T-helper 1 cell treated with Interleukin-12 subunit alpha and Interleukin-12 subunit beta and Interleukin-4 antibody, amounts not matched to agents 30 μg/mL and 1 μg/mL, for 36 hours (primary cell): ENCODE results near the gene CES5A.
"Not testable (repeated sequence)": the region's sequence is repeated elsewhere in the genome, so short reads cannot be mapped to it uniquely, and the experiment has no call there.

Experiments used
- H3K27ac Mint-ChIP-seq: one replicate; pipeline ENCODE4 v1.8.0; 2021; ENCODE audit warnings: mild to moderate bottlenecking, mixed read lengths
- H3K27me3 Mint-ChIP-seq: one replicate; pipeline ENCODE4 v1.8.0; 2021; ENCODE audit warnings: low read depth, mixed read lengths
- H3K36me3 Mint-ChIP-seq: one replicate; pipeline ENCODE4 v1.8.0; 2021; ENCODE audit warnings: low read depth, mixed read lengths
- H3K4me1 Mint-ChIP-seq: one replicate; pipeline ENCODE4 v1.8.0; 2021; ENCODE audit warnings: low read depth, mixed read lengths
- H3K4me3 Mint-ChIP-seq: one replicate; pipeline ENCODE4 v1.8.0; 2021; ENCODE audit warnings: mild to moderate bottlenecking, moderate library complexity, mixed read lengths
- H3K9me3 Mint-ChIP-seq: one replicate; pipeline ENCODE4 v1.8.0; 2021; ENCODE audit warnings: mixed read lengths

Gene CES5A

GRCh38 chr16:55901566-55902217 is 26.5 kb upstream of the CES5A start:
- Mint-ChIP-seq H3K9me3 (peaks cover 9% of the 10 kb centered on the region), H3K4me1 (no peaks in the 10 kb centered on the region), H3K4me3 (no peak overlapping the region), H3K27me3 (no peaks in the 10 kb centered on the region), H3K27ac (no peak overlapping the region), H3K36me3 (no peaks in the 10 kb centered on the region)

- Mint-ChIP-seq H3K9me3 (peaks cover 13% of the 10 kb centered on the region), H3K4me1 (no peaks in the 10 kb centered on the region), H3K36me3 (no peaks in the 10 kb centered on the region), H3K27me3 (no peaks in the 10 kb centered on the region), H3K4me3 (no peak overlapping the region), H3K27ac (no peak overlapping the region)
These were observed 25.6 kb upstream of the CES5A start for GRCh38 chr16:55900616-55901393.

GRCh38 chr16:55899857-55900256 is 24.7 kb upstream of the CES5A start:
- no peaks in the 10 kb centered on the region for H3K27me3 Mint-ChIP-seq
- H3K9me3 Mint-ChIP-seq, result peaks cover 13% of the 10 kb centered on the region
- no peak overlapping the region for H3K27ac Mint-ChIP-seq
- H3K4me3 Mint-ChIP-seq, result no peak overlapping the region
- no peaks in the 10 kb centered on the region for H3K4me1 Mint-ChIP-seq
- H3K36me3 Mint-ChIP-seq, result no peaks in the 10 kb centered on the region

- Mint-ChIP-seq H3K36me3 (no peaks in the 10 kb centered on the region), H3K4me3 (no peak overlapping the region), H3K4me1 (no peaks in the 10 kb centered on the region), H3K27ac (no peak overlapping the region), H3K9me3 (peaks cover 10% of the 10 kb centered on the region), H3K27me3 (no peaks in the 10 kb centered on the region)
These were observed 23.4 kb upstream of the CES5A start for GRCh38 chr16:55898592-55898991.

DNA sequence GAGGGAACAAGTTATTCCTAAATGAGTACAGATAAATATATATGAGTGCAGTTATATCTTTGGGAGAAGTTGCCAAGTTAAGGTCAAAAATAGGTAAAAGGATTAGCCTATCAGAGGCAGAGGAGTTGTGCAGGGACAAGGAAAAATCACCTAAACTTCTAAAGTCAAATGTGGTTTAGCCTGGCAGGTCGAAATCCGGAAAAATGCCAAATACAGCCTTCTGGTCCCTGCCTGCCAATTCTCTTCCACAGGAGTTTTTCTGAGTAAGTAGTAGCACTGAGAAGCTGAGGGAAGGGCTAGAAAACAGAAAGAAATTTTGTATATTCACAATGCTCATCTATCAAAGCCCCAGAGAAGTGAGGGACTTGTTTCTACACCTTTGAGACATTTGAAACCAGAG is 17.6 kb upstream of the CES5A start:
- peaks cover 27% of the 10 kb centered on the region for H3K9me3 Mint-ChIP-seq
- H3K36me3 Mint-ChIP-seq, result no peaks in the 10 kb centered on the region
- no peaks in the 10 kb centered on the region for H3K27me3 Mint-ChIP-seq
- H3K4me1 Mint-ChIP-seq, result no peaks in the 10 kb centered on the region
- no peak overlapping the region for H3K27ac Mint-ChIP-seq
- H3K4me3 Mint-ChIP-seq, result no peak overlapping the region

DNA sequence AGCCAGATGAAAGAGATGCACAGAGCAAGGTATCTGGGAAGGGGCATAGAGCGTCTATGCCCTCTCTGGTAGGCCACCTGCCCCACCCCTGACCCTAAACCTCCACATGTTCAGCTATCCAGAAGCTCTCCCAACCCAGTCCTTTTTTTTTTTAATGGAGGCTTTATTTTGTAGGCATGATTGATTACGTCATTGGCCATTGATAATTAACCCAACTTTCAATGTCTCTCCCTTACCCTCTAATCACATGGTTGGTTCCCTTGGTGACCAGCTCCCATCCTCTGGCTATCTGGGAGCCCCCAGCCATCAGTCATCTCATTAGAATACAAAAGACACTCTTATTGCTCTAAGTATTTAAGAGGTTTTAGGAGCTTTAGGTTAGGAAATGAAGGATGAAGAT is 14.3 kb upstream of the CES5A start:
- peaks cover 24% of the 10 kb centered on the region for H3K9me3 Mint-ChIP-seq
- H3K27me3 Mint-ChIP-seq, result no peaks in the 10 kb centered on the region
- H3K36me3 Mint-ChIP-seq, result no peaks in the 10 kb centered on the region
- H3K4me1 Mint-ChIP-seq, result no peaks in the 10 kb centered on the region
- H3K4me3 Mint-ChIP-seq, result no peak overlapping the region
- H3K27ac Mint-ChIP-seq, result no peak overlapping the region

GRCh38 chr16:55888546-55888945 is 13.4 kb upstream of the CES5A start:
- no peaks in the 10 kb centered on the region for H3K36me3 Mint-ChIP-seq
- H3K9me3 Mint-ChIP-seq, result peaks cover 22% of the 10 kb centered on the region
- no peaks in the 10 kb centered on the region for H3K4me1 Mint-ChIP-seq
- no peaks in the 10 kb centered on the region for H3K27me3 Mint-ChIP-seq
- no peak overlapping the region for H3K4me3 Mint-ChIP-seq
- H3K27ac Mint-ChIP-seq, result no peak overlapping the region

GRCh38 chr16:55876854-55877253 is 1.7 kb upstream of the CES5A start:
- H3K4me3 Mint-ChIP-seq, result no peak overlapping the region
- H3K4me1 Mint-ChIP-seq, result no peaks in the 10 kb centered on the region
- no peaks in the 10 kb centered on the region for H3K9me3 Mint-ChIP-seq
- no peaks in the 10 kb centered on the region for H3K27me3 Mint-ChIP-seq
- H3K27ac Mint-ChIP-seq, result no peak overlapping the region
- H3K36me3 Mint-ChIP-seq, result no peaks in the 10 kb centered on the region

GRCh38 chr16:55873122-55873521 is 2.1 kb downstream of the CES5A start:
- no peaks in the 10 kb centered on the region for H3K27me3 Mint-ChIP-seq
- H3K4me1 Mint-ChIP-seq, result no peaks in the 10 kb centered on the region
- no peak overlapping the region for H3K4me3 Mint-ChIP-seq
- H3K36me3 Mint-ChIP-seq, result no peaks in the 10 kb centered on the region
- no peak overlapping the region for H3K27ac Mint-ChIP-seq
- H3K9me3 Mint-ChIP-seq, result no peaks in the 10 kb centered on the region

DNA sequence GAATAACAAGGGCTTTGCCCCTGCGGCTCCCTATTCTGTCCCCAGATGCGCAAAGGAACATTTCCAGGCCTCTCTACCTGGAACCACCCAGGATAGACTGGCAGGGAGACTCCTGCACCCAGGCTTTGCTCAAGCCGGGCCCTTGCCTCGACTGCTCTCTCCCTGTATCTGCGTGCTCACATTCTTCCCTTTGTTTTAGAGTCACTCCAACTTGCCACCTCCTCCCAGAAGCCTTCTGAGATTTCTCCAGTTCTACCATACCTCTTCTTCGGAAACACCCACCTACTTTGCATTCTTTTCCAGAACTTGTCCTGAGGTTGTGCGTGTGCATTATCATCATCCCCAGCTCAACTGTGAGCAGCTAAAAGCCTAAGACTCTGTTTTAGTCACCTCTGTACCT is 3.0 kb downstream of the CES5A start:
- H3K4me3 Mint-ChIP-seq, result no peak overlapping the region
- H3K9me3 Mint-ChIP-seq, result no peaks in the 10 kb centered on the region
- H3K27me3 Mint-ChIP-seq, result no peaks in the 10 kb centered on the region
- no peaks in the 10 kb centered on the region for H3K36me3 Mint-ChIP-seq
- no peak overlapping the region for H3K27ac Mint-ChIP-seq
- no peaks in the 10 kb centered on the region for H3K4me1 Mint-ChIP-seq

- H3K4me3 Mint-ChIP-seq, result no peak overlapping the region
- H3K4me1 Mint-ChIP-seq, result no peaks in the 10 kb centered on the region
- no peaks in the 10 kb centered on the region for H3K27me3 Mint-ChIP-seq
- H3K9me3 Mint-ChIP-seq, result no peaks in the 10 kb centered on the region
- H3K36me3 Mint-ChIP-seq, result no peaks in the 10 kb centered on the region
- no peak overlapping the region for H3K27ac Mint-ChIP-seq
These were observed 3.6 kb downstream of the CES5A start for GRCh38 chr16:55871411-55872038.

GRCh38 chr16:55868980-55869379 is 6.2 kb downstream of the CES5A start:
- Mint-ChIP-seq H3K27me3 (no peaks in the 10 kb centered on the region), H3K4me3 (no peak overlapping the region), H3K36me3 (no peaks in the 10 kb centered on the region), H3K9me3 (no peaks in the 10 kb centered on the region), H3K4me1 (no peaks in the 10 kb centered on the region), H3K27ac (no peak overlapping the region)

DNA sequence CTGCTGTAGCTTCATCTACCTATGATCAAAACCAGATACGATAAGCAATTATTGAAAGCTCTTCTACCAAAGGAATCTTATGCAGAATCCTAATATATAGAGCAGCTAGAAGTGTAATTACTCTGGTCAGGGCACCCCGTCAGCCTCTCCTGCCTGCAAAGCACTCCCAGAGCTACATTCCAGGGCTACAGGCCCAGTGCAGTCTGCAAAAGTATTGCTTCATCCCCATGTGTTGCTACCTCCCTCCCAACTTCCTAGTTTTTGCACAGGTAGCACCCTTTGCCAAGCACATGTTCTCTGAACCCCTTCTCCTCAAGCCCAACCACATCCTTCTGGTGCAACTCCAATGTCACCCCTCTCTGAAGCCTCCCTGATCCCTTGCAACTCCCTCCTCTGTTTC is 7.0 kb downstream of the CES5A start:
- Mint-ChIP-seq H3K4me1 (no peaks in the 10 kb centered on the region), H3K9me3 (no peaks in the 10 kb centered on the region), H3K36me3 (no peaks in the 10 kb centered on the region), H3K27me3 (no peaks in the 10 kb centered on the region), H3K27ac (no peak overlapping the region), H3K4me3 (no peak overlapping the region)

- Mint-ChIP-seq H3K27ac (no peak overlapping the region), H3K4me1 (no peaks in the 10 kb centered on the region), H3K9me3 (no peaks in the 10 kb centered on the region), H3K36me3 (no peaks in the 10 kb centered on the region), H3K4me3 (no peak overlapping the region), H3K27me3 (no peaks in the 10 kb centered on the region)
These were observed 13.9 kb downstream of the CES5A start for GRCh38 chr16:55861288-55861687.

- not testable (repeated sequence) for H3K4me1 Mint-ChIP-seq, H3K27me3 Mint-ChIP-seq, H3K9me3 Mint-ChIP-seq, H3K4me3 Mint-ChIP-seq, H3K27ac Mint-ChIP-seq, H3K36me3 Mint-ChIP-seq
These were observed 17.5 kb downstream of the CES5A start for GRCh38 chr16:55857650-55858049.
